CD8-positive, alpha-beta memory T cell (primary cell): ENCODE data around the gene CCR7. TPM values are rescaled to one million over a fixed set of nuclear protein-coding genes. Genes with fewer than 3 reads are reported as not detected.
"Not testable (repeated sequence)": the region's sequence is repeated elsewhere in the genome, so short reads cannot be mapped to it uniquely, and the experiment has no call there.

Experiments
- CTCF ChIA-PET: fragments of 350-600 bp; sonication (Branson Sonifier 250); formaldehyde crosslinking; loops from one replicate; lab custom pipeline; 2021; ENCODE audit warnings: antibody characterized with exemption; lab: Charles Lee
- POLR2A ChIA-PET: fragments of 350-600 bp; sonication (Branson Sonifier 250); formaldehyde crosslinking; loops from one replicate; lab custom pipeline; 2021; ENCODE audit warnings: antibody characterized with exemption; lab: Charles Lee
- DNase-seq, 5 donors: peaks; one replicate each; pipeline versions ENCODE4 v3.0.0 to v3.0.0-alpha.2; 2020 to 2022; ENCODE audit warnings: mixed read lengths in 1 of 5
- H3K27ac ChIP-seq: one replicate; pipeline ENCODE4 v1.7.0; 2013; ENCODE audit warnings: low read depth, mild to moderate bottlenecking, low read length, moderate library complexity
- H3K27me3 ChIP-seq: 2 replicates; pipeline ENCODE4 v1.7.0; 2013; ENCODE audit warnings: low read length, mild to moderate bottlenecking; ENCODE audit not compliant: insufficient read depth, poor library complexity, severe bottlenecking
- H3K36me3 ChIP-seq: 2 replicates; pipeline ENCODE4 v1.7.0; 2013; ENCODE audit warnings: mild to moderate bottlenecking, low read length, moderate library complexity; ENCODE audit not compliant: insufficient read depth
- H3K4me1 ChIP-seq: 2 replicates; pipeline ENCODE4 v1.7.0; 2013; ENCODE audit warnings: mild to moderate bottlenecking, low read length, moderate library complexity; ENCODE audit not compliant: insufficient read depth
- H3K4me3 ChIP-seq: 2 replicates; pipeline ENCODE4 v1.7.0; 2013; ENCODE audit warnings: mild to moderate bottlenecking, low read length
- H3K9me3 ChIP-seq: 2 replicates; pipeline ENCODE4 v1.7.0; 2013; ENCODE audit warnings: mild to moderate bottlenecking, low read length
- H3K27ac Mint-ChIP-seq, 8 donors: one replicate each; pipeline ENCODE4 v1.8.0; 2020 to 2021; ENCODE audit warnings: mixed read lengths in 8 of 8, mild to moderate bottlenecking in 6 of 8, inconsistent platforms in 3 of 8, moderate library complexity in 3 of 8
- H3K27me3 Mint-ChIP-seq, 2 donors: one replicate each; pipeline ENCODE4 v1.8.0; 2020 to 2021; ENCODE audit warnings: mixed read lengths in 2 of 2, mild to moderate bottlenecking in 1 of 2, moderate library complexity in 1 of 2
- H3K36me3 Mint-ChIP-seq, 3 donors: one replicate each; pipeline ENCODE4 v1.8.0; 2020 to 2021; ENCODE audit warnings: mixed read lengths in 3 of 3, inconsistent platforms in 1 of 3, mild to moderate bottlenecking in 1 of 3
- H3K4me1 Mint-ChIP-seq, 3 donors: one replicate each; pipeline ENCODE4 v1.8.0; 2020 to 2021; ENCODE audit warnings: mixed read lengths in 3 of 3, inconsistent platforms in 1 of 3, mild to moderate bottlenecking in 1 of 3
- H3K4me3 Mint-ChIP-seq, 7 donors: one replicate each; pipeline ENCODE4 v1.8.0; 2020 to 2021; ENCODE audit warnings: mixed read lengths in 7 of 7, mild to moderate bottlenecking in 6 of 7, moderate library complexity in 4 of 7, inconsistent platforms in 2 of 7
- H3K9me3 Mint-ChIP-seq, 5 donors: one replicate each; pipeline ENCODE4 v1.8.0; 2020 to 2022; ENCODE audit warnings: mixed read lengths in 5 of 5, mild to moderate bottlenecking in 3 of 5, moderate library complexity in 2 of 5, inconsistent platforms in 1 of 5
- polyA plus RNA-seq: library from polyadenylated mRNA; unstranded; fragments of 300-500 nt; fragmentation: Illumina TruSeq; gene quantifications from one replicate; pipeline ENCODE4 v1.2.3, GENCODE V29; 2021
- total RNA-seq, 2 experiments: library from RNA; stranded (reverse); gene quantifications; one replicate each; pipeline ENCODE4 v1.2.3, GENCODE V29; 2021

CCR7 gene
- total and polyA plus RNA-seq, 3 experiments from 2014 or later: 152 to 286 (median 154) TPM

DNA sequence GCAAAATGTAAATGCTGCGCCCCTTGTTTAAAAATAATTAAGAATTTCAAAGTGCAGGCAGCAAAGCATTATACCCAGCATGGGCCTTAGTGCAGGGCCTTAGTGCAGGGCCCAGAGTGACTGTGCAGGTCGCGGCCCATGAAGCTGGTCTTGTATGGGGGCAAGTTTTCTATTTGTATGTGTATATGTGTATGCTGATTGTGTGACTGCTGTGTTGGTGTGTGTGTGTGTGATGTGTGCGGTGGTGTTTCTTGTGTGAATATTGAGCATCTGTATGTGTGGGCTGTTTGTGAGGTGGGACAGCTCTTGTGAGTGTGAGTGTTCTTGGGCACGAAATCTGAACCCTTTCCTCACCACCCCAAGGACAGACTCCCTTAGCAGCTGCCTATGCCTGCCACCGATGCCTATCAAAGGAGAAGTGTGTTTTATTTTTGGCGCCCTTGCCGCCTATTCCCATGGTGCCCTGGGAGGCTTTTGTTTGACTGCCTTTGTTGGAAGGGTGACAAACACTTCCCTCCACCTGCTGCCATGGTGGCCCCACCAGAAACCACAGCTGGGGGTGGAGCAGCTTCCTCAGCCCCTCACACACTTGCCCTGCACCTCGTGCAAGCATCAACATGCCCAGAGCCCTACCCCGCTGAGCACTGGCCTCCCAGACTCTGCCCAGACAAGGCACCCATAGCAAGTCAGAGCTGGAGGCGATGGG lies 18.0 kb downstream of the CCR7 start:
- Mint-ChIP-seq H3K4me3 (peak overlapping the region; percentile 40 to 78 (median 55)), H3K4me1 (peaks cover 80 to 93% (median 89%) of the 10 kb centered on the region in 3 donors), H3K36me3 (peaks cover 0 to 10% (median 0%) of the 10 kb centered on the region in 3 donors), H3K27me3 (peaks cover 0 to 1% of the 10 kb centered on the region in 2 donors), H3K27ac (peak overlapping the region; percentile 57 to 95 (median 81)), H3K9me3 (no peaks in the 10 kb centered on the region)
- CTCF ChIA-PET: interaction anchor here (1.2 to 20.1 kb wide), 10 partner anchors 8 to 148 kb away, joined by 3 to 475 read pairs (median 6); partner anchors contain the start of genes CCR7, IGFBP4 and TOP2A
- H3K27ac ChIP-seq: no peak overlapping the region
- no peak overlapping the region for H3K4me3 ChIP-seq
- DNase-seq: peak in 4 of 5 donors; percentile 24 to 91 (median 83)
- H3K36me3 ChIP-seq: no peaks in the 10 kb centered on the region
- H3K9me3 ChIP-seq: no peaks in the 10 kb centered on the region
- POLR2A ChIA-PET: interaction anchor here (0.5 to 2.8 kb wide), 7 partner anchors 9 to 329 kb away, joined by 3 to 25 read pairs (median 9); no protein-coding TSS in a partner anchor
- no peaks in the 10 kb centered on the region for H3K27me3 ChIP-seq
- H3K4me1 ChIP-seq: peaks cover 92% of the 10 kb centered on the region

DNA sequence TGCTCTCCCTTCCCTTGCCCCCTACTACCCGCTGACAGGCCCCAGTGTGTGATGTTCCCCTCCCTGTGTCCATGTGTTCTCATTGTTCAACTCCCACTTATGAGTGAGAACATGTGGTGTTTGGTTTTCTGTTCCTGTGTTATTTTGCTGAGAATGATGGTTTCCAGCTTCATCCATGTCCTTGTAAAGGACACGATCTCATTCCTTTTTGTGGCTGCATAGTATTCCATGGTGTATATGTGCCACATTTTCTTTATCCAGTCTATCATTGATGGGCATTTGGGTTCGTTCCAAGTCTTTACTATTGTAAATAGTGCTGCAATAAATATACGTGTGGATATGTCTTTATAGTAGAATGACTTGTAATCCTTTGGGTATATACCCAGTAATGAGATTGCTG lies 18.8 kb downstream of the CCR7 start:
- Mint-ChIP-seq H3K27ac (peak overlapping the region in 5 of 8 donors; percentile 54 to 82 (median 57)), H3K4me1 (peaks cover 82 to 93% (median 89%) of the 10 kb centered on the region in 3 donors)
- H3K4me1 ChIP-seq: peaks cover 92% of the 10 kb centered on the region
- not testable (repeated sequence) for H3K9me3 ChIP-seq, H3K27me3 ChIP-seq, H3K9me3 Mint-ChIP-seq, DNase-seq, H3K27ac ChIP-seq, H3K36me3 Mint-ChIP-seq, H3K36me3 ChIP-seq, H3K4me3 Mint-ChIP-seq, H3K27me3 Mint-ChIP-seq, H3K4me3 ChIP-seq
- CTCF ChIA-PET: interaction anchor here (3.3 to 20.1 kb wide), 3 partner anchors 12 to 13 kb away, joined by 23 to 475 read pairs (median 41); partner anchors contain the start of gene CCR7
- POLR2A ChIA-PET: interaction anchor here (1.8 to 2.0 kb wide), 2 partner anchors 10 to 13 kb away, joined by 9 to 25 read pairs; no protein-coding TSS in a partner anchor

DNA sequence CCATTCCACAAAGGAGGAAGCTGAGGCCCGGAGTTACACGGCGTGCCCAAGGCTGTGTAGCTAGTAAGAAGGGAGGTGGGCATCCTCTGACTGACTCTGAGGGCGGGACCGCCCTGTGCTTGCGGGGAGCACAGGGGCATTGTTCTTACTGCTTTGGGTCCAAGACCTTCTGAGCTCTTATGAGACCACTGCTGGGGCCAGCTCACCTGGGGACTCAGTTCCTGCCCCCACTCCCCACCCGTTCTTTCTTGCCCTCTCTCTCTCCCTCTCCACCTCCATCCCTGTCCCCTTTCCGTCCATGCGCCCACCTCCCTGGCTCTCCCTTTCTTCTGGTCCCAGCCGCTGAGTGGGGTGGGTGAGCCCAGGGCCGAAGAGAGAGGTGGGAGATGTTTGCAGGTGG lies 19.6 kb downstream of the CCR7 start:
- Mint-ChIP-seq H3K4me3 (no peak overlapping the region), H3K27ac (peak overlapping the region in 6 of 8 donors; percentile 2 to 81 (median 46)), H3K4me1 (peaks cover 82 to 93% (median 89%) of the 10 kb centered on the region in 3 donors), H3K9me3 (no peaks in the 10 kb centered on the region), H3K27me3 (peaks cover 0 to 10% of the 10 kb centered on the region in 2 donors), H3K36me3 (no peaks in the 10 kb centered on the region)
- no peaks in the 10 kb centered on the region for H3K36me3 ChIP-seq
- CTCF ChIA-PET: interaction anchor here (4.3 to 20.1 kb wide), 2 partner anchors 11 to 13 kb away, joined by 23 to 475 read pairs; partner anchors contain the start of gene CCR7
- no peak overlapping the region for H3K27ac ChIP-seq
- H3K9me3 ChIP-seq: no peaks in the 10 kb centered on the region
- POLR2A ChIA-PET: interaction anchor here (1.1 kb wide), 1 partner anchor 65 kb away, joined by 3 read pairs; no protein-coding TSS in a partner anchor
- no peak overlapping the region for H3K4me3 ChIP-seq
- peaks cover 92% of the 10 kb centered on the region for H3K4me1 ChIP-seq
- H3K27me3 ChIP-seq: no peaks in the 10 kb centered on the region
- DNase-seq: no peak

DNA sequence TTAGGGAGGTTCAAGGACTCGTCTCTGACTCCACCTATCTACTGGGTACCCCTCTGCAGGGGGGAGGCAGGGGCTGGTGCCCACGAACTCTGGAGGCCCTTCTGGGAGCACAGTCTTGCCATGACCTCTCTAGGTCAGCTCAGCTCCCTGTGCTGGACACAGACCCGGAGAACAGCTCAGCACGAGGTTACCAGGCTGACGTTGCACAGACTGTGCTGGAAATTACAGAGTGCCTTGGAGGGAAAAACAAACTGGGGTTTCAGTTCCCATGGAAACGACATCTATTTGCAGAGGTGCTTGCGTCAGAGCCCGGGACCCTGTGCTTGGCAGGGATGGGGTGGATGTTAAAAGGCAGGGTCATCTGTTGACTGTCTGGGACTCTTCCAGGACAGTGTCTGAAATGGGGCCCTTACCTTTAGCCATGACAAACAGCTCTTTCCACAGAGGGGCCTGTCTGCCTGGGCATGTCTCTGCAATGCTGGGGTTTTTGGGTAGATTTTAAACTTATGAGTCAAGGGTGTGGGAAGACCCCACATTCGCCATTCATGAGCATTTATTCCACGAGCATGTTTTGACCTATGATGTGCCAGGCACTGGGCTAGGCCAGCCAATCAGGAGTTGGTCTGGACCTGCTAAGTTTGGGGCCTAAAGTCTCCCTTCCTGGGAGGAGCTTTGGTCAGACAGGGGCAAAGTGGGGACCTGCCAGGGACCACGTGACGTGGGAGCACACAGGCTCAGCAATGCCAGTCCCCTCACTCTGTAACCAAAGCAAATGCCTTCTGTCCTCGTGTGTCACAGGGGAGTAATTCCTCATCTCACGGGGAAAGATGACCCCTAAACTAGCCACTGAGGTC lies 22.5 kb downstream of the CCR7 start:
- Histone ChIP-seq H3K4me3 (peak overlapping the region; percentile 54), H3K4me1 (peaks cover 92% of the 10 kb centered on the region), H3K27me3 (no peaks in the 10 kb centered on the region), H3K36me3 (no peaks in the 10 kb centered on the region), H3K27ac (peak overlapping the region; percentile 72), H3K9me3 (no peaks in the 10 kb centered on the region)
- POLR2A ChIA-PET: interaction anchor here (0.9 to 4.7 kb wide), 2 partner anchors 14 to 18 kb away, joined by 8 to 27 read pairs; no protein-coding TSS in a partner anchor
- H3K27me3 Mint-ChIP-seq: peaks cover 0 to 10% of the 10 kb centered on the region in 2 donors
- peaks cover 82 to 93% (median 89%) of the 10 kb centered on the region in 3 donors for H3K4me1 Mint-ChIP-seq
- peak overlapping the region; percentile 95 to 100 (median 98) for H3K27ac Mint-ChIP-seq
- CTCF ChIA-PET: interaction anchor here (0.8 to 20.1 kb wide), 5 partner anchors 9 to 240 kb away, joined by 3 to 475 read pairs (median 6); partner anchors contain the start of gene CCR7
- no peaks in the 10 kb centered on the region for H3K9me3 Mint-ChIP-seq
- no peaks in the 10 kb centered on the region for H3K36me3 Mint-ChIP-seq
- peak overlapping the region; percentile 77 to 86 (median 84) for H3K4me3 Mint-ChIP-seq
- DNase-seq: peak in 3 of 5 donors; percentile 33 to 64 (median 44)

DNA sequence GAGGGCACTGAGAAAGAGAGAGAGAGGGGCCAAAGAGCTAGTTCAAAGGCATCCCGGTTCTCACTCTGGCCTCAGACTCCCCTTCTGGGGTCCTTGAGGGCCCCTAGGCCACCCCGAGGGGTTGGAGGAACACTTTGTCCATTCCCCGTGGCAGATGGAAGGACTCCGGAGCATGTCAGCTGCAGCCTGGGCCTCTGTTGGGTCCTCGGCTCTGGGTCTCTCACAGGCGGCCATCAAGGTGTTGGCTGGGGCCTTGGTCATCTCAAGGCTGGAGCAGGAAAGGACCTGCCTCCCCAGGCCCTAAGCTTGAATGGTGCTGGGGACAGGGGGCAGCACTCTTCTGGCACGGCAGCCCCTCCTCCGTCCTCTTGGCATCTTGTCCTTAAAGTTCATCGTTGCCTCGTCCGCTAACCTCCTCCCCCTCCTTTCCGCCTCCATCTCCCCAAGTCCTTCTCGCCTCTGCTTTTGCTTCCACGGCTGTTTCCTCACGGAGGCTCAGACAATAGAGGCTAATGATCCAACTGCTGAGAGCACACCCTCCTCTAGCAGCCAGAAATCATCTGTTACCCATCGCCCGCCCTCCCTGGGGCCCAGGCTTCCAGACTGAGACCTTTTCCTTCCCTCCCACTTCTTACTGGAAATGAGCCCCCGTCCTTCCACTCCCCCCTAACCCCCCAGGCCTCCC lies 23.3 kb downstream of the CCR7 start:
- Mint-ChIP-seq H3K9me3 (no peaks in the 10 kb centered on the region), H3K36me3 (no peaks in the 10 kb centered on the region), H3K4me3 (peak overlapping the region; percentile 77 to 86 (median 84)), H3K4me1 (peaks cover 82 to 93% (median 89%) of the 10 kb centered on the region in 3 donors), H3K27me3 (peaks cover 0 to 10% of the 10 kb centered on the region in 2 donors), H3K27ac (peak overlapping the region; percentile 95 to 100 (median 98))
- no peaks in the 10 kb centered on the region for H3K9me3 ChIP-seq
- ChIA-PET POLR2A (interaction anchor here (2.8 to 4.7 kb wide), 2 partner anchors 12 to 19 kb away, joined by 15 to 27 read pairs; no protein-coding TSS in a partner anchor), CTCF (interaction anchor here (0.8 to 20.1 kb wide), 5 partner anchors 8 to 239 kb away, joined by 3 to 475 read pairs (median 6); partner anchors contain the start of gene CCR7)
- peaks cover 92% of the 10 kb centered on the region for H3K4me1 ChIP-seq
- H3K36me3 ChIP-seq: no peaks in the 10 kb centered on the region
- no peaks in the 10 kb centered on the region for H3K27me3 ChIP-seq
- peak overlapping the region; percentile 54 for H3K4me3 ChIP-seq
- H3K27ac ChIP-seq: peak overlapping the region; percentile 72
- no peak for DNase-seq

DNA sequence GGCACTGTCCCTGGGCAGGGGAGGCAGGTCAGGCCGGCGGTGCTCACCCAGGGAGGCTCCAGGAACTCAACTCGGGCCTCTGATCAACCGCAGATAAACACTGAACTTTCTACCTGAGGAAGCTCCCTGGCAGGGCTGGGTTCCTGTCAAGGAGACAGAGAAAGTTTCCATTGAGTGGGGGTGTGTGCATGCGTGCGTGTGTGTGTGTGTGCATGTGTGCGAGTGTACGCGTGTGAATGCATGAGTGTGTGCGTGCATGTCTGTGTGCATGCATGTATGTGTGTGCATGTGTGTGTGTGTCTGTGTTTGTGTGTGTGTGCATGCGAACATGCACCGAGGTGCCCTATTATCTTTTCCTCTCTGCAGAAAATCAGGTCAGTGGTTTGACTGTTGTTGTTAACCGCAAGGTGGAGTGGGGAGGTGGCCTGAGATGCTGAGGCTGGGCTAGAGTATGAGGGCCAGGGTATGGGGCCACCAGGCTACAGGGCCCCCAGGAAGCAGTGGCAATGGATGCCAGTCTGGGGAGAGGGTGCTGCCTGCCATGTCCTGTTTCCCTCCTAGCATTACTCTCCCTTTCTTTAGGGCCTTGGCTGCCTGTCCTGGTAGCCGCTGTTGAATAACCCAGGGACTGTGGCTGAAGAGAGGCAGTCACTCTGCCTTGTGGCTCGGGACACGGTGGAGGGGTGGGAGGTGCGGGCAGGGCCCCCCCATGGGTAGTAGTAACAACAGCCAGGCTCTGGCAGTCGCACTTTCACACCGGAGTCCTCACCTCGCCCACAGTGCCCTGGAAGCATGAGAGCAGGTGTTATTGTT lies 24.0 kb downstream of the CCR7 start:
- Mint-ChIP-seq H3K9me3 (no peaks in the 10 kb centered on the region), H3K36me3 (no peaks in the 10 kb centered on the region), H3K4me1 (peaks cover 82 to 93% (median 87%) of the 10 kb centered on the region in 3 donors), H3K27me3 (peaks cover 0 to 10% of the 10 kb centered on the region in 2 donors), H3K27ac (peak overlapping the region; percentile 95 to 100 (median 98)), H3K4me3 (peak overlapping the region; percentile 77 to 86 (median 84))
- no peaks in the 10 kb centered on the region for H3K27me3 ChIP-seq
- peak overlapping the region; percentile 54 for H3K4me3 ChIP-seq
- H3K27ac ChIP-seq: peak overlapping the region; percentile 73
- peaks cover 93% of the 10 kb centered on the region for H3K4me1 ChIP-seq
- peak; percentile 65 to 90 (median 80) for DNase-seq
- no peaks in the 10 kb centered on the region for H3K36me3 ChIP-seq
- no peaks in the 10 kb centered on the region for H3K9me3 ChIP-seq
- POLR2A ChIA-PET: interaction anchor here (0.5 to 4.7 kb wide), 11 partner anchors 8 to 178 kb away, joined by 3 to 27 read pairs (median 7); partner anchors contain the start of gene SMARCE1
- CTCF ChIA-PET: interaction anchor here (0.6 to 20.1 kb wide), 10 partner anchors 18 to 238 kb away, joined by 3 to 475 read pairs (median 4); partner anchors contain the start of gene CCR7
